H1 (cell line): ENCODE measurements around the gene TSHZ2. TPM values are rescaled to one million over a fixed set of nuclear protein-coding genes. Genes with fewer than 3 reads are reported as not detected.

Source experiments
- CTCF ChIA-PET: fragments of 300-600 bp; sonication (Branson Sonifier 250); formaldehyde crosslinking; loops from one replicate; lab custom pipeline; 2021; ENCODE audit not compliant: partially characterized antibody; lab: Charles Lee
- POLR2A ChIA-PET: fragments of 300-600 bp; sonication (Branson Sonifier 250); formaldehyde crosslinking; loops from one replicate; lab custom pipeline; 2021; ENCODE audit warnings: inconsistent platforms; ENCODE audit not compliant: partially characterized antibody; lab: Charles Lee
- DNase-seq, 2 experiments: peaks; one replicate each; pipeline versions ENCODE4 v3.0.0 to v3.0.0-alpha.2; 2010 to 2022; ENCODE audit warnings: low spot score in 2 of 2, low read depth in 1 of 2, mixed read lengths in 1 of 2
- FAIRE-seq: peaks from 2 replicates; lab custom pipeline; 2011; peaks lifted over from hg19 to GRCh38; lab: Jason Lieb, UNC
- H2AFZ ChIP-seq: 2 replicates; pipeline ENCODE4 v1.8.1; 2012; ENCODE audit warnings: low read length, inconsistent platforms
- H2AK5ac ChIP-seq: 2 replicates; pipeline ENCODE4 v1.6.1; 2013; ENCODE audit warnings: low read depth, low read length
- H2BK120ac ChIP-seq: replicated peaks from 2 replicates; pipeline ENCODE3; 2013; ENCODE audit warnings: low read depth, low read length, inconsistent platforms
- H2BK12ac ChIP-seq: 2 replicates; pipeline ENCODE4 v1.6.1; 2013; ENCODE audit warnings: low read depth, low read length
- H2BK15ac ChIP-seq: 2 replicates; pipeline ENCODE4 v1.6.1; 2013; ENCODE audit warnings: low read length
- H2BK20ac ChIP-seq: 2 replicates; pipeline ENCODE4 v1.6.1; 2013; ENCODE audit warnings: low read length
- H2BK5ac ChIP-seq: 2 replicates; pipeline ENCODE4 v1.6.1; 2013; ENCODE audit warnings: low read depth, low read length
- H3K14ac ChIP-seq: 2 replicates; pipeline ENCODE4 v1.6.1; 2013; ENCODE audit warnings: inconsistent platforms; ENCODE audit not compliant: insufficient read length
- H3K18ac ChIP-seq: 2 replicates; pipeline ENCODE4 v1.6.1; 2013; ENCODE audit warnings: low read length; ENCODE audit errors: extremely low read depth
- H3K23ac ChIP-seq: 2 replicates; pipeline ENCODE4 v1.6.1; 2013; ENCODE audit warnings: inconsistent platforms; ENCODE audit not compliant: insufficient read length
- H3K23me2 ChIP-seq: 2 replicates; pipeline ENCODE4 v1.6.1; 2013; ENCODE audit warnings: low read depth, low read length
- H3K27ac ChIP-seq: 2 replicates; pipeline ENCODE4 v1.6.1; 2011; ENCODE audit warnings: low read depth, low read length, inconsistent platforms
- H3K27me3 ChIP-seq, 4 experiments: replicated peaks in 1 of 4; 1 replicate in 1 of 4; 2 replicates in 3 of 4; pipeline versions ENCODE4 v1.6.1 to v1.8.1; 2011 to 2013; ENCODE audit warnings: low read length in 3 of 4, mild to moderate bottlenecking in 3 of 4, inconsistent platforms in 2 of 4, mixed read lengths in 2 of 4, moderate library complexity in 1 of 4; ENCODE audit not compliant: control insufficient read depth in 3 of 4, insufficient read depth in 3 of 4; ENCODE audit errors: extremely low read depth in 1 of 4
- H3K36me3 ChIP-seq, 4 experiments: 2 replicates each; pipeline versions ENCODE4 v1.6.1 to v1.8.1; 2011 to 2013; ENCODE audit warnings: mild to moderate bottlenecking in 4 of 4, low read length in 3 of 4, moderate library complexity in 2 of 4, control low read depth in 1 of 4, inconsistent platforms in 1 of 4; ENCODE audit not compliant: insufficient read depth in 4 of 4, control insufficient read depth in 2 of 4
- H3K4ac ChIP-seq: replicated peaks from 2 replicates; pipeline ENCODE3; 2013; ENCODE audit warnings: low read length, low read depth, mixed read lengths, inconsistent platforms; ENCODE audit not compliant: insufficient read length
- H3K4me1 ChIP-seq, 4 experiments: replicated peaks in 1 of 4; 1 replicate in 1 of 4; 2 replicates in 3 of 4; pipeline versions ENCODE4 v1.6.1 to v1.8.1; 2011 to 2013; ENCODE audit warnings: low read length in 3 of 4, inconsistent platforms in 2 of 4, mixed read lengths in 1 of 4; ENCODE audit not compliant: insufficient read depth in 4 of 4, control insufficient read depth in 3 of 4
- H3K4me2 ChIP-seq, 2 experiments: 2 replicates each; pipeline versions ENCODE4 v1.6.1 to v1.8.1; 2011 to 2013; ENCODE audit warnings: low read depth in 2 of 2, low read length in 2 of 2, control low read depth in 1 of 2, inconsistent platforms in 1 of 2, mild to moderate bottlenecking in 1 of 2; ENCODE audit not compliant: insufficient read depth in 1 of 2
- H3K4me3 ChIP-seq, 4 experiments: fragments of 200-600, 300-600 bp in 1 of 4; sonication (generic), shearing (Covaris generic), sonication (Bioruptor Twin) in 1 of 4; 2 replicates each; pipeline versions ENCODE4 v1.5.1 to v1.8.1; 2011 to 2016; ENCODE audit warnings: low read length in 4 of 4, low read depth in 3 of 4, control low read depth in 2 of 4, inconsistent platforms in 2 of 4, mild to moderate bottlenecking in 2 of 4, mixed read lengths in 1 of 4, moderate library complexity in 1 of 4; ENCODE audit not compliant: insufficient read depth in 2 of 4; ENCODE audit errors: extremely low read depth in 1 of 4
- H3K56ac ChIP-seq: replicated peaks from 2 replicates; pipeline ENCODE3; 2013; ENCODE audit warnings: low read depth, mild to moderate bottlenecking, mixed read lengths, low read length, inconsistent platforms; ENCODE audit not compliant: insufficient read length
- H3K79me1 ChIP-seq: 2 replicates; pipeline ENCODE4 v1.6.1; 2013; ENCODE audit warnings: low read depth, low read length, control low read depth
- H3K79me2 ChIP-seq, 2 experiments: 2 replicates each; pipeline versions ENCODE4 v1.6.1 to v1.8.1; 2012 to 2013; ENCODE audit warnings: low read length in 2 of 2, mild to moderate bottlenecking in 2 of 2, inconsistent platforms in 1 of 2; ENCODE audit not compliant: insufficient read depth in 2 of 2, control insufficient read depth in 1 of 2
- H3K9ac ChIP-seq, 4 experiments: replicated peaks in 1 of 4; 1 replicate in 1 of 4; 2 replicates in 3 of 4; pipeline versions ENCODE4 v1.6.1 to v1.8.1; 2011 to 2013; ENCODE audit warnings: low read depth in 3 of 4, low read length in 3 of 4, control low read depth in 2 of 4, mild to moderate bottlenecking in 2 of 4, moderate library complexity in 2 of 4, inconsistent platforms in 1 of 4; ENCODE audit errors: extremely low read depth in 1 of 4
- H3K9me3 ChIP-seq, 2 experiments: 2 replicates each; pipeline versions ENCODE4 v1.6.1 to v1.8.1; 2012 to 2013; ENCODE audit warnings: mild to moderate bottlenecking in 2 of 2, moderate library complexity in 2 of 2, control low read depth in 1 of 2, inconsistent platforms in 1 of 2, low read depth in 1 of 2, low read length in 1 of 2, mixed read lengths in 1 of 2; ENCODE audit not compliant: insufficient read depth in 2 of 2
- H4K20me1 ChIP-seq, 2 experiments: replicated peaks in 1 of 2; 2 replicates each; pipeline versions ENCODE3 to v1.8.1; 2011 to 2013; ENCODE audit warnings: inconsistent platforms in 2 of 2, low read length in 2 of 2, mild to moderate bottlenecking in 1 of 2; ENCODE audit not compliant: insufficient read depth in 2 of 2, control insufficient read depth in 1 of 2
- H4K5ac ChIP-seq: 2 replicates; pipeline ENCODE4 v1.6.1; 2013; ENCODE audit warnings: low read length, low read depth, mixed read lengths, inconsistent platforms; ENCODE audit not compliant: insufficient read length
- H4K8ac ChIP-seq: 2 replicates; pipeline ENCODE4 v1.8.0; 2013; ENCODE audit warnings: mild to moderate bottlenecking, moderate library complexity, low read length, inconsistent platforms; ENCODE audit not compliant: insufficient read depth; ENCODE audit errors: extremely low read depth
- H4K91ac ChIP-seq: replicated peaks from 2 replicates; pipeline ENCODE3; 2013; ENCODE audit warnings: low read length, mixed read lengths, inconsistent platforms; ENCODE audit not compliant: insufficient read length
- BCL11A ChIP-seq, 2 experiments: IDR thresholded peaks; one replicate each; pipeline ENCODE4 v1.6.1; 2011; ENCODE audit warnings: low read depth in 2 of 2, low read length in 2 of 2, mild to moderate bottlenecking in 2 of 2
- EGR1 ChIP-seq: IDR thresholded peaks from 2 replicates; pipeline ENCODE4 v1.6.1; 2011; ENCODE audit warnings: low read depth, low read length, borderline replicate concordance
- EP300 ChIP-seq, 2 experiments: IDR thresholded peaks; 1 replicate in 1 of 2; 2 replicates in 1 of 2; pipeline ENCODE4 v1.6.1; 2011 to 2012; ENCODE audit warnings: low read depth in 2 of 2, low read length in 2 of 2, mild to moderate bottlenecking in 2 of 2, borderline replicate concordance in 1 of 2, inconsistent platforms in 1 of 2, moderate library complexity in 1 of 2
- HDAC2 ChIP-seq, 2 experiments: fragments of 300-600 bp in 1 of 2; sonication (generic) in 1 of 2; IDR thresholded peaks; 2 replicates each; pipeline ENCODE4 v1.6.1; 2011 to 2012; ENCODE audit warnings: low read depth in 2 of 2, low read length in 2 of 2, mild to moderate bottlenecking in 2 of 2, moderate library complexity in 2 of 2, borderline replicate concordance in 1 of 2, inconsistent platforms in 1 of 2
- POLR2A ChIP-seq, 2 experiments: IDR thresholded peaks; 1 replicate in 1 of 2; 2 replicates in 1 of 2; pipeline ENCODE4 v1.6.1; 2011; ENCODE audit warnings: low read depth in 2 of 2, low read length in 2 of 2, mild to moderate bottlenecking in 2 of 2; ENCODE audit errors: control extremely low read depth in 1 of 2
- POLR2AphosphoS5 ChIP-seq: IDR thresholded peaks from 2 replicates; pipeline ENCODE4 v1.6.1; 2011; ENCODE audit warnings: low read depth, low read length
- SIN3A ChIP-seq, 2 experiments: IDR thresholded peaks in 1 of 2; conservative IDR thresholded peaks in 1 of 2; 2 replicates each; pipeline ENCODE4 v1.6.1; 2011 to 2012; ENCODE audit warnings: low read length in 2 of 2, improper control_type of control experiment in 1 of 2, low read depth in 1 of 2, mild to moderate bottlenecking in 1 of 2
- SIRT6 ChIP-seq: IDR thresholded peaks from one replicate; pipeline ENCODE4 v1.7.1; 2012; ENCODE audit warnings: low read length, inconsistent platforms
- SP1 ChIP-seq: IDR thresholded peaks from 2 replicates; pipeline ENCODE4 v1.6.1; 2011; ENCODE audit warnings: low read depth, low read length
- TAF7 ChIP-seq: optimal IDR thresholded peaks from 2 replicates; pipeline ENCODE3; 2011; ENCODE audit warnings: low read depth, mild to moderate bottlenecking, inconsistent platforms, low read length, moderate library complexity, borderline replicate concordance
- WGBS, 2 experiments: shearing (Covaris generic) in 1 of 2; methylation state at CpG; one replicate each; pipeline versions ENCODE4 v1.1.6 to v1.1.7; 2013 to 2015; ENCODE audit warnings: low lambda C conversion rate in 2 of 2, mixed read lengths in 2 of 2, inconsistent platforms in 1 of 2, low coverage in 1 of 2, missing lambda C conversion rate in 1 of 2; ENCODE audit not compliant: insufficient replicate concordance in 2 of 2, insufficient coverage in 1 of 2, insufficient read length in 1 of 2; ENCODE audit errors: extremely low coverage in 1 of 2, missing lambda C conversion rate in 1 of 2; 5-methylcytosine and 5-hydroxymethylcytosine counted together
- polyA plus RNA-seq, 7 experiments: library from polyadenylated mRNA; depleted of rRNA in 3 of 7; stranded (reverse) in 5 of 7; unstranded in 2 of 7; fragments of >200 nt in 5 of 7; fragments of 200-250 nt in 2 of 7; gene quantifications; 1 replicate in 5 of 7; 2 replicates in 1 of 7; 4 replicates in 1 of 7; pipeline versions ENCODE4 v1.2.1 to v1.2.3, GENCODE V29; 2011 to 2013; ENCODE audit warnings: missing spikeins in 2 of 7, mixed read lengths in 2 of 7
- total RNA-seq: library from RNA; stranded (reverse); fragmentation: NEBNext Ultra II Directional; extraction: Animal tissue kit (Norgen Biotek cat#: 25700); gene quantifications from 2 replicates; pipeline ENCODE4 v1.2.1, GENCODE V29; 2021

The TSHZ2 gene
- total and polyA plus RNA-seq, 2 of the 8 experiments (the other 6 are each of a cell fraction or from before 2014, with no cell fraction given): 0.14 to 0.30 TPM

DNA sequence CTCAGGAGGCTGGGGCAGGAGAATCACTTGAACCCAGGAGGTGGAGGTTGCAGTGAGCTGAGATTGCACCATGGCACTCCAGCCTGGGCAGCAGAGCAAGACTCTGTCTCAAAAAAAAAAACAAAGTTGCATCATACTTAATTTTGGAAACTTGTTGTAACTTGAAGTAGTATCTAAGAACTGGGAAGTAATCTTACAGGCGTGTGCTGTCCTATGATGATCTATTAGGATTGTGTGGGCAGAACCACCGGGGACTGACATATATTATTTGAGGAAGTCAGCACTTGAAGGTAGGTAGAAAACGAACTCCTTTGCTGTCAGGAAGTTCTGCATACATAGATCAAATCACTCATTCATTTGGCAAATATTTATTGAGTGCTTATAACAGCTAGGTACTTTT lies 433.0 kb downstream of the TSHZ2 start:
- no peak for FAIRE-seq
- Histone ChIP-seq H2BK5ac (no peak overlapping the region), H2BK12ac (no peak overlapping the region), H3K4me2 (no peak overlapping the region), H3K4ac (no peak overlapping the region), H3K27ac (no peak overlapping the region), H3K9ac (no peak overlapping the region), H3K9me3 (no peaks in the 10 kb centered on the region), H3K14ac (no peak overlapping the region), H2BK20ac (no peak overlapping the region), H3K4me1 (no peaks in the 10 kb centered on the region), H2AFZ (no peak overlapping the region), H3K79me2 (no peaks in the 10 kb centered on the region), H2BK120ac (no peak overlapping the region), H4K8ac (no peak overlapping the region), H3K27me3 (no peaks in the 10 kb centered on the region), H2BK15ac (no peak overlapping the region), H2AK5ac (no peak overlapping the region), H4K5ac (no peak overlapping the region), H3K18ac (no peak overlapping the region), H3K4me3 (no peak overlapping the region), H3K56ac (no peak overlapping the region), H3K79me1 (no peaks in the 10 kb centered on the region), H3K23me2 (no peaks in the 10 kb centered on the region; the same call in 1 of the 2 replicates), H3K36me3 (no peaks in the 10 kb centered on the region), H4K20me1 (no peaks in the 10 kb centered on the region), H4K91ac (no peak overlapping the region), H3K23ac (no peak overlapping the region)
- POLR2A ChIA-PET: no interaction called here
- TF ChIP-seq POLR2AphosphoS5 (no peak), POLR2A (IDR thresholded peaks at IDR 0.05; ENCODE audit: control extremely low read depth in 1 of 2, low read depth in 2 of 2, low read length in 2 of 2) (no peak), SP1 (no peak), TAF7 (no peak), EP300 (IDR thresholded peaks at IDR 0.05; ENCODE audit: borderline replicate concordance in 1 of 2, low read depth in 2 of 2, low read length in 2 of 2) (no peak), SIN3A (conservative IDR thresholded peaks at IDR 0.05 in 1 of 2, IDR thresholded peaks at IDR 0.05 in 1 of 2; ENCODE audit: low read depth in 1 of 2, low read length in 2 of 2) (no peak), SIRT6 (no peak), EGR1 (no peak), HDAC2 (IDR thresholded peaks at IDR 0.05; ENCODE audit: borderline replicate concordance in 1 of 2, low read depth in 2 of 2, low read length in 2 of 2) (no peak), BCL11A (IDR thresholded peaks at IDR 0.05; ENCODE audit: low read depth in 2 of 2, low read length in 2 of 2) (no peak)
- no peak for DNase-seq
- WGBS, 2 experiments: 85% methylated on average over 3 of the region's 3 CpGs; no CpG with 5 or more reads in 1 of the 2 experiments
- CTCF ChIA-PET: interaction anchor here (0.7 to 2.5 kb wide), 4 partner anchors 142 to 698 kb away, joined by 3 to 11 read pairs (median 4); no protein-coding TSS in a partner anchor
